Left lung (tissue), 10 donors: Measurements from ENCODE around the gene TRIM3. TPM values are rescaled to one million over a fixed set of nuclear protein-coding genes. Genes with fewer than 3 reads are reported as not detected.
A peak's percentile ranks its signal among the peaks of the same experiment; 100 is the strongest.

Experiments
- ATAC-seq: fragments of 200-7000 bp; cut with Tn5 transposase; one replicate; pipeline ENCODE4 v1.9.1; 2020; ENCODE audit warnings: moderate library complexity
- DNase-seq, 4 donors: peaks; one replicate each; pipeline ENCODE4 v3.0.0-alpha.2; 2013 to 2020
- H3K27ac ChIP-seq, 2 donors: fragments of 200-600 bp; sonication (generic) in 1 of 2; one replicate each; pipeline versions ENCODE4 v1.5.0 to v1.8.0; 2020 to 2021
- H3K27me3 ChIP-seq, 2 donors: fragments of 200-600 bp; sonication (generic) in 1 of 2; one replicate each; pipeline versions ENCODE4 v1.5.0 to v1.8.0; 2020 to 2021
- H3K36me3 ChIP-seq, 2 donors: fragments of 200-600 bp; sonication (generic) in 1 of 2; one replicate each; pipeline versions ENCODE4 v1.5.0 to v1.8.0; 2020 to 2021
- H3K4me1 ChIP-seq, 2 donors: fragments of 200-600 bp; one replicate each; pipeline ENCODE4 v1.8.0; 2021
- H3K4me3 ChIP-seq, 2 donors: fragments of 200-600 bp; sonication (generic) in 1 of 2; one replicate each; pipeline versions ENCODE4 v1.5.0 to v1.8.0; 2020 to 2021; ENCODE audit warnings: mild to moderate bottlenecking in 1 of 2
- H3K9me3 ChIP-seq, 2 donors: fragments of 200-600 bp; sonication (generic) in 1 of 2; one replicate each; pipeline versions ENCODE4 v1.5.0 to v1.8.0; 2020 to 2021
- intact Hi-C, 2 donors: fragments of 100-400 bp; cut with DNase I; formaldehyde crosslinking; loops; one replicate each; pipeline versions ENCODE4 v1.11.2 to v1.14.2; 2022
- polyA plus RNA-seq, 6 donors: library from polyadenylated mRNA; unstranded; fragments of 120-200 nt; gene quantifications; one replicate each; pipeline ENCODE4 v1.2.1, GENCODE V29; 2013; ENCODE audit not compliant: insufficient read length in 6 of 6
- total RNA-seq, 2 donors: library from RNA; stranded (reverse); fragmentation: NEBNext Ultra II Directional; extraction: Animal tissue kit (Norgen Biotek cat#: 25700); gene quantifications; one replicate each; pipeline ENCODE4 v1.2.1, GENCODE V29; 2021
- TF ChIP-seq, protein P1 (sequence below), 2 donors: fragments of 200-600 bp; sonication (generic) in 1 of 2; IDR thresholded peaks; one replicate each; pipeline versions ENCODE4 v1.5.0 to v1.8.0; 2021; ENCODE audit warnings: antibody characterized with exemption in 2 of 2
- donor health status: DM: no; HTN: yes; CAD: no.
- donor health status: DM: no; HTN: no; CAD: no.

Gene TRIM3
- total and polyA plus RNA-seq, 8 donors = 20.6 to 35.5 (median 24.5) TPM

DNA sequence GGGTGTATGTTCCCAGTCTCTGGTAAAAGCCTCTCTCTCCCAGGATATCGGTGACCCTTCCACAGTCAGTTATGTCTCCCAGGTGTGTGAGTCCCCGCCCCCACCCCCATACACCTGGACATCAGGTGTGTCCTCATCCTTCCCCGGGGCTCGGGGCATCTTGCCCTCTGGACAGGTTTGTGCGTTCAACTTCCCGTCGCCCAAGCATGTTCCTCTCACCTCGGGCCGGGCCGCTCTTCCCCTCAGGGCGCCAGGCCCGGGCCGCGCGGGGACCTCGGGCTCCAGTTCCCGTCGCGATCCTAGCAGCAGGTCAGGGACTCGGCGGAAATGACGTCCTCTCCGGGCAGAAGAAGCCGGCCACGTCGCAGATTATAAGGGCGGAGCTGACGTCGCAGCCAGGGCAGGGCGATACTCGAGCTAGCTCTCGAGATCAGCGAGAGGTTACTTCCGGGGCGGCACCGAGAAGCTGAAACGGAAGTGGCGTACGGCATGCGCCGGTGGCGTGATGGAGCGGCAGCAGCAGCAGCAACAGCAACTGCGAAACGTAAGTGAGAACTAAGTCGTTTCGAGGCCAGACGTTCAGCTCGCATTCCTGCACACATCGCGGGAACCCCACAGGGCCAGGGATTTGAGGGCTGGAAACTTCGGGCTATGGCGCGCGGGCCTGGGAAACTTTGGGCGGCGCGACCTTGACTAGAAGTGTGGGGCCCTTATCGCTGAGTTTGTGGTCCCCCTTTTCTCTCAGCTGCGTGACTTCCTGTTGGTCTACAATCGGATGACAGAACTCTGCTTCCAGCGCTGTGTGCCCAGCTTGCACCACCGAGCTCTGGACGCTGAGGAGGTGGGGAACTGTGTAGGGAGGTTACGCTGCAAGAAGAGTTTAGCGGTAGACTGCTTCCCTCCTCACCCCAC lies 7.5 kb upstream of the TRIM3 start, which contains the start of the genes ARFIP2 and TIMM10B:
ARFIP2 (minus strand) TSS at position 320 of the 912 bp plus-strand sequence. CDS start 910 bp downstream, outside the sequence.
TIMM10B (plus strand) TSS at position 490 of the 912 bp plus-strand sequence; CDS start at position 506, 16 bp downstream.
- H3K36me3 ChIP-seq = peaks cover 0 to 68% of the 10 kb centered on the region in 2 donors

DNA sequence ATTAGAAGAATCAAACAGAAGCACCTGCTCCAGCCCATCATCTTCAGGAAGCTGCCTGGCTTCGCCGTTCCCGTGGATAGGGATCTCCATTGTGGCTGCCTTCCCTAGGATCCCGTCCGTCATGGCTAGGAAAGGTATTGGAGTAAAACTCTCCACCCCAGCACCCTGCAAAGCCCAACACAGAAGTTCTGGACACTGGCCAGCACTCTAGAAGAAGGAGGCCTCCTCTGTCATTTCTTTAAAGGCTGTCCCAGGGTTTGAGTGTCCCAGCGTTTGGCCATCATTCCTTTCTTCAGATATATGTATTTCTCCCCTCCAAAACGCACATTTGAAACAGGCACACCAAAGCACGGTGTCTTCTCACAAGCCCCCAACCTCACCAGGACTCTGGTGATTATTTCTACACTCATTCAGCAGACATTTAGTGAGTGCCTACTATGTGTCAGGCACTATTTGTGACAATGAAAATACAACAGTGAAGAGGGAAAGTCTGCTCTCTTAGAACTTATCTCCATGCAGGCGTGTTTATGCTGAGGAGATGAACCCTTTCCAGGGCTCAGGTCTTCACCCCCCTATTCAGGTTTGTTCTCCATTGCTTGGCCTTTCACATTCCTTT lies 6.7 kb upstream of the TRIM3 start:
- peak overlapping the region; percentile 70 to 74 for H3K4me3 ChIP-seq
- peak in 1 of 4 donors; percentile 10 for DNase-seq
- H3K36me3 ChIP-seq = peaks cover 0 to 61% of the 10 kb centered on the region in 2 donors
- no peaks in the 10 kb centered on the region for H3K9me3 ChIP-seq
- no peak for ATAC-seq
- H3K27me3 ChIP-seq = no peaks in the 10 kb centered on the region
- peak overlapping the region; percentile 93 to 96 for H3K27ac ChIP-seq
- intact Hi-C loops = no loop called here
- TF ChIP-seq, protein P1, sequence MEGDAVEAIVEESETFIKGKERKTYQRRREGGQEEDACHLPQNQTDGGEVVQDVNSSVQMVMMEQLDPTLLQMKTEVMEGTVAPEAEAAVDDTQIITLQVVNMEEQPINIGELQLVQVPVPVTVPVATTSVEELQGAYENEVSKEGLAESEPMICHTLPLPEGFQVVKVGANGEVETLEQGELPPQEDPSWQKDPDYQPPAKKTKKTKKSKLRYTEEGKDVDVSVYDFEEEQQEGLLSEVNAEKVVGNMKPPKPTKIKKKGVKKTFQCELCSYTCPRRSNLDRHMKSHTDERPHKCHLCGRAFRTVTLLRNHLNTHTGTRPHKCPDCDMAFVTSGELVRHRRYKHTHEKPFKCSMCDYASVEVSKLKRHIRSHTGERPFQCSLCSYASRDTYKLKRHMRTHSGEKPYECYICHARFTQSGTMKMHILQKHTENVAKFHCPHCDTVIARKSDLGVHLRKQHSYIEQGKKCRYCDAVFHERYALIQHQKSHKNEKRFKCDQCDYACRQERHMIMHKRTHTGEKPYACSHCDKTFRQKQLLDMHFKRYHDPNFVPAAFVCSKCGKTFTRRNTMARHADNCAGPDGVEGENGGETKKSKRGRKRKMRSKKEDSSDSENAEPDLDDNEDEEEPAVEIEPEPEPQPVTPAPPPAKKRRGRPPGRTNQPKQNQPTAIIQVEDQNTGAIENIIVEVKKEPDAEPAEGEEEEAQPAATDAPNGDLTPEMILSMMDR (IDR thresholded peaks at IDR 0.05) = no peak
- H3K4me1 ChIP-seq = peaks cover 15 to 42% of the 10 kb centered on the region in 2 donors

More for the DNA sequence above, 7.5 kb upstream of the TRIM3 start, which contains the start of the genes ARFIP2 and TIMM10B:
- H3K4me3 ChIP-seq = peak within 1 kb of the TSS; percentile 70 to 74
- peak within 1 kb of the TSS; percentile 93 to 96 for H3K27ac ChIP-seq
- ATAC-seq (peak; percentile 98), DNase-seq (peak; percentile 98 to 99 (median 99))
- intact Hi-C loops = no loop called here
- no peaks in the 10 kb centered on the region for H3K9me3 ChIP-seq
- H3K27me3 ChIP-seq = no peaks in the 10 kb centered on the region
- peaks cover 15 to 42% of the 10 kb centered on the region in 2 donors for H3K4me1 ChIP-seq
- TF ChIP-seq, protein P1 (IDR thresholded peaks at IDR 0.05) = no peak

DNA sequence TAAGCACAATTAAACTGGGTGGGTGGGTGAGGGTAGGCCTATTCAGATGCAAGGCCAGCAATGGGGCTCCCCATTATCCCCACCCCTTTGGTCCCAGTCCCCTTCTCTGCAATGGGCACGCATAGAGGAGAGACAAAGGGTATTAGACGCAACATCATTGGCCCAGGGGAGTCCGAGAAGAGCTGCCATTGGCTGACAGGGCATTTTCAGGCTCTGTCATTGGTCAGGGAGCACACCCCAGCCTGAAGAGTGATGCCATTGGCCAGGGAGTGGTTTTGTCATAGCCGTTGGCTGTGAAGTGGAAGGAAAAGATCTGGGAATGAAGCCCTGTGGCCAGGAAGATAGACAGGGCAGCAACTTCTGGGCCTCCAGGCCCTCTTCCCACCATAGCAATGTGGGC lies 2.8 kb upstream of the TRIM3 start:
- no peak overlapping the region for H3K4me3 ChIP-seq
- no peaks in the 10 kb centered on the region for H3K27me3 ChIP-seq
- H3K27ac ChIP-seq = no peak overlapping the region
- peaks cover 0 to 30% of the 10 kb centered on the region in 2 donors for H3K36me3 ChIP-seq
- ATAC-seq (no peak), DNase-seq (no peak)
- peaks cover 19 to 46% of the 10 kb centered on the region in 2 donors for H3K4me1 ChIP-seq
- intact Hi-C loops = no loop called here
- TF ChIP-seq, protein P1 (IDR thresholded peaks at IDR 0.05) = no peak
- H3K9me3 ChIP-seq = no peaks in the 10 kb centered on the region

DNA sequence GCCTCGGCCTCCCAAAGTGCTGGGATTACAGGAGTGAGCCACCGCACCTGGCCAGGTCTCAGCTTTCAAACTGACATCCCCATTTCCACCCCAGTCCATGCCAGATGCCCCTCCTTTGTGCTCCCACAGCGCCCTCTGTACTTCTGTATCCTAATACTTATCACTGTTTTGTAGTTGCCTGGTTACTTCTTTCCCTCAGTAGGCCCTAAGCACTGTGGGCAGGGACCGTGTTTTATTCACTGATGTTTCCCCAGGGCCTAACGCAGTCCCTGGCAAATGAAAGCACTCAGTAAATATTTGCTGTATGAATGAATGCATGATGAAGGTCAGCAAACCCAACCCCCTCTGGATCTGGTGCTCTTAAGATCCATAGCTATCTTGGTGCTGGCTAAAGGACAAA lies 2.2 kb upstream of the TRIM3 start:
- Histone ChIP-seq H3K4me3 (no peak overlapping the region), H3K4me1 (peaks cover 19 to 46% of the 10 kb centered on the region in 2 donors), H3K27ac (no peak overlapping the region), H3K9me3 (no peaks in the 10 kb centered on the region), H3K36me3 (peaks cover 0 to 30% of the 10 kb centered on the region in 2 donors), H3K27me3 (no peaks in the 10 kb centered on the region)
- no peak for ATAC-seq
- intact Hi-C loops = no loop called here
- TF ChIP-seq, protein P1 (IDR thresholded peaks at IDR 0.05) = no peak
- peak in 1 of 4 donors; percentile 19 for DNase-seq
